Mucosa of rectum (tissue), 2 donors: ENCODE measurements around the gene PSMA5.

Experiments used
- H3K27ac ChIP-seq, 2 donors: one replicate each; pipeline ENCODE4 v1.7.0; 2013; ENCODE audit warnings: inconsistent platforms in 2 of 2, low read depth in 2 of 2, low read length in 2 of 2
- H3K27me3 ChIP-seq, 2 donors: one replicate each; pipeline ENCODE4 v1.7.0; 2013; ENCODE audit warnings: low read length in 2 of 2; ENCODE audit not compliant: control insufficient read depth in 2 of 2, insufficient read depth in 2 of 2
- H3K36me3 ChIP-seq, 2 donors: one replicate each; pipeline ENCODE4 v1.7.0; 2013; ENCODE audit warnings: low read length in 2 of 2; ENCODE audit not compliant: control insufficient read depth in 2 of 2, insufficient read depth in 2 of 2
- H3K4me1 ChIP-seq, 2 donors: one replicate each; pipeline ENCODE4 v1.7.0; 2013; ENCODE audit warnings: low read length in 2 of 2, mild to moderate bottlenecking in 1 of 2; ENCODE audit not compliant: control insufficient read depth in 2 of 2, insufficient read depth in 2 of 2
- H3K4me3 ChIP-seq, 2 donors: one replicate each; pipeline ENCODE4 v1.7.0; 2013; ENCODE audit warnings: low read length in 2 of 2
- H3K9ac ChIP-seq, 2 donors: one replicate each; pipeline ENCODE4 v1.7.0; 2013; ENCODE audit warnings: low read length in 2 of 2, low read depth in 1 of 2, mild to moderate bottlenecking in 1 of 2
- H3K9me3 ChIP-seq, 2 donors: one replicate each; pipeline ENCODE4 v1.7.0; 2013; ENCODE audit warnings: low read length in 2 of 2; ENCODE audit not compliant: control insufficient read depth in 2 of 2
- donor health status: healthy.
- donor health status: Normal muscosa, but diverticular disease.

PSMA5 gene

GRCh38 chr1:109393617-109394233 lies 32.5 kb downstream of the PSMA5 start:
- Histone ChIP-seq H3K27ac (peak overlapping the region; percentile 77 to 81), H3K4me1 (peaks cover 31 to 39% of the 10 kb centered on the region in 2 donors), H3K27me3 (no peaks in the 10 kb centered on the region), H3K4me3 (peak overlapping the region in 1 of 2 donors; percentile 46), H3K9me3 (no peaks in the 10 kb centered on the region), H3K36me3 (no peaks in the 10 kb centered on the region), H3K9ac (peak overlapping the region; percentile 4 to 36)

- no peaks in the 10 kb centered on the region for H3K27me3 ChIP-seq
- peak overlapping the region; percentile 37 to 46 for H3K4me3 ChIP-seq
- H3K9me3 ChIP-seq: no peaks in the 10 kb centered on the region
- H3K36me3 ChIP-seq: no peaks in the 10 kb centered on the region
- peaks cover 27 to 32% of the 10 kb centered on the region in 2 donors for H3K4me1 ChIP-seq
- H3K27ac ChIP-seq: peak overlapping the region; percentile 77 to 81
- peak overlapping the region; percentile 4 to 36 for H3K9ac ChIP-seq
Measured at GRCh38 chr1:109392788-109393616, 33.2 kb downstream of the PSMA5 start.

- no peaks in the 10 kb centered on the region for H3K9me3 ChIP-seq
- H3K27ac ChIP-seq: peak overlapping the region; percentile 77 to 81
- H3K9ac ChIP-seq: peak overlapping the region in 1 of 2 donors; percentile 36
- H3K4me1 ChIP-seq: peaks cover 27 to 31% of the 10 kb centered on the region in 2 donors
- no peaks in the 10 kb centered on the region for H3K36me3 ChIP-seq
- H3K27me3 ChIP-seq: no peaks in the 10 kb centered on the region
- peak overlapping the region; percentile 37 to 46 for H3K4me3 ChIP-seq
Measured at GRCh38 chr1:109392037-109392787, 34.0 kb downstream of the PSMA5 start.

GRCh38 chr1:109391626-109392025 lies 34.6 kb downstream of the PSMA5 start:
- Histone ChIP-seq H3K27me3 (no peaks in the 10 kb centered on the region), H3K4me1 (peaks cover 25 to 26% of the 10 kb centered on the region in 2 donors), H3K9ac (no peak overlapping the region), H3K9me3 (no peaks in the 10 kb centered on the region), H3K27ac (peak overlapping the region; percentile 77 to 81), H3K36me3 (no peaks in the 10 kb centered on the region), H3K4me3 (no peak overlapping the region)

- Histone ChIP-seq H3K27me3 (no peaks in the 10 kb centered on the region), H3K27ac (peak overlapping the region; percentile 77 to 81), H3K4me3 (no peak overlapping the region), H3K36me3 (no peaks in the 10 kb centered on the region), H3K4me1 (peaks cover 21 to 23% of the 10 kb centered on the region in 2 donors), H3K9ac (no peak overlapping the region), H3K9me3 (no peaks in the 10 kb centered on the region)
Measured at GRCh38 chr1:109391157-109391556, 35.1 kb downstream of the PSMA5 start.

- Histone ChIP-seq H3K27ac (peak overlapping the region in 1 of 2 donors; percentile 81), H3K9me3 (no peaks in the 10 kb centered on the region), H3K27me3 (no peaks in the 10 kb centered on the region), H3K9ac (no peak overlapping the region), H3K36me3 (no peaks in the 10 kb centered on the region), H3K4me3 (no peak overlapping the region), H3K4me1 (peaks cover 23 to 24% of the 10 kb centered on the region in 2 donors)
Measured at GRCh38 chr1:109389638-109390341, 36.5 kb downstream of the PSMA5 start.

GRCh38 chr1:109388884-109389637 lies 37.2 kb downstream of the PSMA5 start:
- no peak overlapping the region for H3K9ac ChIP-seq
- no peaks in the 10 kb centered on the region for H3K36me3 ChIP-seq
- peaks cover 19 to 20% of the 10 kb centered on the region in 2 donors for H3K4me1 ChIP-seq
- H3K9me3 ChIP-seq: no peaks in the 10 kb centered on the region
- H3K27me3 ChIP-seq: no peaks in the 10 kb centered on the region
- no peak overlapping the region for H3K4me3 ChIP-seq
- no peak overlapping the region for H3K27ac ChIP-seq

- Histone ChIP-seq H3K36me3 (no peaks in the 10 kb centered on the region), H3K9me3 (no peaks in the 10 kb centered on the region), H3K27ac (no peak overlapping the region), H3K4me1 (peaks cover 15 to 17% of the 10 kb centered on the region in 2 donors), H3K9ac (no peak overlapping the region), H3K27me3 (no peaks in the 10 kb centered on the region), H3K4me3 (no peak overlapping the region)
Measured at GRCh38 chr1:109388208-109388711, 38.0 kb downstream of the PSMA5 start.

- no peaks in the 10 kb centered on the region for H3K27me3 ChIP-seq
- H3K4me3 ChIP-seq: no peak overlapping the region
- no peak overlapping the region for H3K9ac ChIP-seq
- peaks cover 3% of the 10 kb centered on the region in 2 donors for H3K4me1 ChIP-seq
- no peak overlapping the region for H3K27ac ChIP-seq
- H3K9me3 ChIP-seq: no peaks in the 10 kb centered on the region
- no peaks in the 10 kb centered on the region for H3K36me3 ChIP-seq
Measured at GRCh38 chr1:109386054-109386717, 40.1 kb downstream of the PSMA5 start.
